ENCODE results near the gene MYO18A.

The MYO18A gene

DNA sequence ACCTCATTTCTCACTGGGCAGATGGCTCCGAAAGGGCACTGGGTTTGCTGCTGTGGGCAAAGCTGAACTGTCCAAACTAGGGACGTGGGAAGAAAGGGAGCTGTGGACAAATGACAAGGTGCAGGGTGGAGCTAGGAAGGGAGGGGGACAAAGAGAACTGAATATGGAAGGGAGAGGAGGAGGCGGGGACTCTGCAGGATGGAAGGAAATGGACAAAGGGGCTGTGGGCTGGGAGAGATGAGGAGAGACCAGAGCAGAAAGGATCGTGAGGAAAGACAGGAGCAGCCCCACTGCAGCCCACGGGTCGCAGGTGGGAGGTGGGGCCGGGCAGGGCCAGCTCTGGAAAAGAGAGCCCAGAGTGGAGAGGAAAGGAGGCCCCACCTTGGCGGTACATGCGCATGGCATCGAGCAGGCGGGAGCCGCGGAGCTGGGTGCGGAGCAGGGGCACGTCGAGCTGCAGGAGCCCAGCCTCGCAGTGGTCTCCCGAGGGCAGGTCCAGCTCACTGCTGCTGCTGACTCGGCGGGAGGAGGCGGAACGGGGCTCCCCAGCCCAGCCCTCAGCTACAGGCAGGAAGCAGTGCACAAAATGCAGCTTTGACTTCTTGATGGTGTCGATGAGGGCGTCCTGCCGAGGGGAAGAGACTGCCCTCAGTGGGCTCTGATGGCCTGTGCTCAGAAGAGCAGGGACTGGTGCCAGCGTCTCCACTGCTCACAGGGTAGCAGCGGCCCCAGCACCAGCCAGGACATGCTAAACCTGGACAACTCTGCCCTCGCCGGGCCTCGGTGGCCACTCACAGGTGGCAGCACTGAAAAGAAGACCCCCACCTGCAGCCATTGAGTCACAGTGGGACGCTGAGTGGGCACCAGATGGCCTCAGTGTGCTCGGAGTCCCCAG is 70.5 kb downstream of the MYO18A start:
- no peak for TF ChIP-seq ZNF274 (IDR thresholded peaks at IDR 0.05; ENCODE audit: low read depth, low read length)
- no peak overlapping the region for H3K4me3 ChIP-seq (ENCODE audit: low read length)

DNA sequence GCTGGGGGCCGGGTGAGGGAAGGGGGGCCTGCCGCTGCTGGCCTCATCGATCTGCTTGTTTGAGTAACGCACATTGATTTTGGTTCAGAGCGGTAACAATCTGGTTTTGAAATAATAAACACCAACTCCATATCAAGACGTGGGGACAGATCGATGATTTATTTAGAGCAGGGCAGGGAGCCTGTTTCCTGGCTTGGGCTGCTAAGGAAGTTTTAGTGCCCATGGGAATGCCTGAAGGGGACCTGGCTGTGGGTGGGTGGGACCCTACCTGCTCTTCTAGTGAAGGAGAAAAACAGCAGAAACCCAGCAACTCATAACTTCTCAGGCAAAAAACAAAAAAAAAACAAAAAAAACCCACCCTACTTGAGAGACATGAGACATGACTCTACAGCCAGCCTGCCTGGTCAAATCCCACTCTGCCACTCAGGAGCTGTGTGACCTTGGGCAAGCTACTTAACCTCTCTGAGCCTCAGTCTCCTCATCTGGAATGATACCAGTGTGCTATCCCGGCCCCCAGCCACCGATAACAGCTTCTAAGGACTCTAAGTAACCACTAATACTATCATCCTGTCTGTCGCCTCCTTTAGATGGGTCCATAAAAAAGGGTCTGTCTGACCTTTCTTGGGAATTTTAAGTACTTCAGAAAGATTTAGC is 71.2 kb downstream of the MYO18A start:
- TF ChIP-seq ZNF274 (IDR thresholded peaks at IDR 0.05; ENCODE audit: low read depth, low read length) = no peak

DNA sequence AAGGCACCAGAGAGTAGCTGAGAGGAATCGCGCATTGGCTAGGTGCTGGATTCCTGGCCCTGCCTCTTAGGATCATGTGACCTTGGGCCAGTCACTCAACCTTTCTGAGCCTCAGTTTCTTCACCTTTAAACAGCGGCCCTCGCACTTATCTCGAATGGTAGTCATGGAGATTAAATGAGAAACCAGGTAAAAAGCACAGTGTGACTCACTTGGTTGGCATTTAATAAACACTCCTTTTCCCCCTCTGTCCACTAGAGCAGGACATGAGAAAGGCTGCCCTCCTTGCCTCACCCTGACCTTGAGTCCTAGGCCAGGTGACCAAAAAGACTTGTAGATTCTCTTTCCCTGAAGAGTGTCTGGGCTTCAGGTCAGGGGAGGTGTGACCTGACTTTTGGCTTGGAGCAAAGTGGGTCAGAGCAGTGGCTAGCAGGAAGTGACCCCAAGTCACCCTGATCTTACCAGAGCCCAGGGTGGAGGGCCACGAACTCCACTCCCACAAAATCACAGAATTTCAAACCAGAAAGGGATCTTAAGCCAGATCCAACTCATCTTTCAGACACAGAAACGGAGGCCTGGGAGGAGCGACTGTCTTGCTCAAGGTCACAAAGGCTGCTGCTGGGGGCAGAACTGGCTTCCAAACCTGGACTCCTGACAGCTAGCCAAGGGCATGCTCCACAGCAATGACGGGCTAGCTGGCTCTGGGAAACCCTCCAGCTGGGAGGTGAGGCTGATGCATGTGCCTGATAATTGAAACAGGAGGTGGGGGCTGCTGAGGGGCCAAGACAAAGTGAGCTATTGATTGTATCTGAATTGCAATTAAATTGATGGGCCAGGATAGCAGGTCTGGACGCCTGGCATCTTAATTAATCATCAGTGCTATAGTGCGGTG is 72.0 kb downstream of the MYO18A start:
- TF ChIP-seq ZNF274 (IDR thresholded peaks at IDR 0.05; ENCODE audit: low read depth, low read length) = no peak
- H3K4me3 ChIP-seq (ENCODE audit: low read length) = no peak overlapping the region

More for the DNA sequence above, 71.2 kb downstream of the MYO18A start:
- no peak overlapping the region for H3K4me3 ChIP-seq (ENCODE audit: low read length)

DNA sequence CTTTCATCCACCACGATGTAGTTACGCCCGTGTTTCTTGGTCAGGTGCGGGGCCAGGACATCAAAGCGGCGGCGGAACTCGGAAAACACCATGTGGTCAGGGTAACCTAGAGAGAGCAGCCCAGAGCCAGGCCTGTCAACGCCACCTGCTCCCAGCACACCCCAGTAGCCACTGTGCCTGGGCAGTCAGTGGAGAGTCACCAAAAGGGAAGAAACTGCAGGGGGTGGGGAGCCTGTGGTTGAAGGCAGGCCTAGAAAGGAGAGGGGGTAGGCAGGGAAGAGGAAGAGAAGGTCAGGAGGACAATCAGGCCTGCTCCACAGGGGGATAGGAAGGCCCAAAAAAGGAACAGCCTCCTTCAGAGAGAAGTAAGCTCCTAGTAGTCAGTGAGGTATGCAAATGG is 73.1 kb downstream of the MYO18A start:
- no peak overlapping the region for H3K4me3 ChIP-seq (ENCODE audit: low read length)
- no peak for TF ChIP-seq ZNF274 (IDR thresholded peaks at IDR 0.05; ENCODE audit: low read depth, low read length)

DNA sequence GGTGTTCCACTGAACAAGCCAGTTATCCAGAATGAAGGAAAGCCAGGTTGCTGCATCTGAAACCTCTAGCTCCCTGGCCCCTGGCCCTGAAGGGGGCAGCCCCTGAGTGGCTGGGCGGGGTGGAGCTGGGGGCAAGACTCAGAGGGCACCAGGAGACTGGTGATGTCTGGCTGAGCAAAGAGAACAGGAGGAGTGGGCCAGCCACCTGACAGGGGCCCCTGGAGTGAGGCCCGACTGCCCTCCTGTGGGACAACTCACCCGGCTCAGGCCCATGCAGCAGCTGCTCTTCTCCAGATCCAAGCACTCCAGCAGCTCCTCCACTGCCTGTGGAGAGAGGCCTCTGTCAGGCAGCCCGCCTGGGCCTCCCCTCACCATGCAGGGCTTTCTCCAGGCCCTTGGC is 76.9 kb downstream of the MYO18A start:
- TF ChIP-seq ZNF274 (IDR thresholded peaks at IDR 0.05; ENCODE audit: low read depth, low read length) = no peak
- no peak overlapping the region for H3K4me3 ChIP-seq (ENCODE audit: low read length)

DNA sequence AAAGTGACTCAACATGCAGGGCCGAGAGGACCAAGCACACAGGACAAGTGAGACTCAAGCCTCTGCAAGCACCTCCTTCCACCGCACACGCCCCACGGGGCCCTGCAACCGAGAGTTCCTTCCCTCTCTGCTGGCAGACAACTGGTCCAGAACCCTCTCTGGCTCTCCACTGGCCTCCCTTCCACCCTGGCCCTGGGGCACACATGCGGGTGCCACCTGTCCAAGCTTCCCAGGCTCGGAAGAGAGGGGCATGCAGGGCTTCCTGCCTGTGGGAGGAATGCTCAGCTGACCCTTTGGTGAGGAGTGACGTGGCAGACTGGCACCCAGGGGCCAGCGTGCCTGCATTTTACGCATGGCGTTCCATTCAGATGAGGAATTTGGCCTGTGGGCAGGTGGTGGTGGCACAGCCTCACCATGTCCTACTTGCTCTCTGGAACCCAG is 77.4 kb downstream of the MYO18A start:
- no peak for TF ChIP-seq ZNF274 (IDR thresholded peaks at IDR 0.05; ENCODE audit: low read depth, low read length)
- no peak overlapping the region for H3K4me3 ChIP-seq (ENCODE audit: low read length)

DNA sequence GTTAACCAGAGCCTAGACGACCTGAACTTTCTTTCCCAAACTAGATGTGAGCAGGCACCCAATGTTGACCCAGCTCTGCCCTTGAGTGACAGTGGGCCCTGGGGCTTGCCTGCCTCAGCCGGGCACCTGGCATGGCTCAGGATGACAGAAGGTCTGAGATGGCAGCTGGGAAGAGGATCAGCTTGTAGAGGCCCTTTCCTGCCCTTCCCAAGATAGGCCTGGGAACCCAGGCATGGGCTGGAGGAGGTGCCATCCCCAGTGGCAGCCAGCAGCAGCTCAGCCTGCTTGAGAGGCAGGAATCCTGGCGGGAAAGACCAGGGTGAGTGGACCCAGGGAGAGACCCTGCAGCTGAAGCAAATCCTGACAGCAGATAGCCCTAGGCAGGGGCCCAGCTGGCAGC is 78.2 kb downstream of the MYO18A start:
- no peak for TF ChIP-seq ZNF274 (IDR thresholded peaks at IDR 0.05; ENCODE audit: low read depth, low read length)
- no peak overlapping the region for H3K4me3 ChIP-seq (ENCODE audit: low read length)

DNA sequence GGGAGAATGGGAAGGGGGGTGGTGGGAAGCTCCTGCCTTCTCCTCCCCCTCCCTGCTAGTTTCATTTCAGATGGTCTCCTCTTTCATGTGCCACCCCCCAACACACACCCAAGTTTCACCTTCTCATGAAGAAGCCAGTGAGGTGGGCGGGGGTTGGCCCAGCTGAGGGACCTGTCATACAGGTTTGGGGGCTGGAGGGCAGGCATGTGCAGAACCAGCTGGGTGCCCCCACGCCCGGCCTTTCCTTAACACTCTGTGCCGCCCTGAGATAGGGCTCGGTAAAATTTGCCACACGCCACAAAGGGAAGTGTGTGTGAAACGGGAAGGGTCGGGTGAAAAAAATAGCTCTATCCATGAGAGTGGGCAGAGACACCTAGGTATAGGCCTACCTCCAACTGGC is 79.9 kb downstream of the MYO18A start:
- no peak for TF ChIP-seq ZNF274 (IDR thresholded peaks at IDR 0.05; ENCODE audit: low read depth, low read length)
- no peak overlapping the region for H3K4me3 ChIP-seq (ENCODE audit: low read length)

DNA sequence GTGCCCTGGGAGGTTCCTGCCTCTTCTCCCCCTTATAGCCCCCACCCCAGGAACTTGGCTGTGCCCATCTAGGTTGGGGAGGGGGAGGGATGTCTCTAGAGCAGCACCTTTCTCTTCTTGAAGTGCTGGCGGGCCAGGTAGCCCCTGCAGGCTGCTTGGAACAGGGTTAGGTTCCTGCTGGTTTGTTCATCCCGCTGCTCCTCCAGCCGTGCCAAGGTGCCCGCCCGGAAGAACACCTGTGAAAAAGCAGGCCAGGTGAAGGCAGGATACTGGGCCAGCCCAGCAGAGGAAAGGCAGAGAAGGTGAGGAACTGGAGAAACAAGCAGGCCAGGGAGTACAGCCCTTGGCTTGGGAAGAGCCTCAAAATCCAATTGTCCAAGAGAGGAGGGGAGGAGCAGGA is 80.7 kb downstream of the MYO18A start:
- no peak overlapping the region for H3K4me3 ChIP-seq (ENCODE audit: low read length)
- no peak for TF ChIP-seq ZNF274 (IDR thresholded peaks at IDR 0.05; ENCODE audit: low read depth, low read length)

DNA sequence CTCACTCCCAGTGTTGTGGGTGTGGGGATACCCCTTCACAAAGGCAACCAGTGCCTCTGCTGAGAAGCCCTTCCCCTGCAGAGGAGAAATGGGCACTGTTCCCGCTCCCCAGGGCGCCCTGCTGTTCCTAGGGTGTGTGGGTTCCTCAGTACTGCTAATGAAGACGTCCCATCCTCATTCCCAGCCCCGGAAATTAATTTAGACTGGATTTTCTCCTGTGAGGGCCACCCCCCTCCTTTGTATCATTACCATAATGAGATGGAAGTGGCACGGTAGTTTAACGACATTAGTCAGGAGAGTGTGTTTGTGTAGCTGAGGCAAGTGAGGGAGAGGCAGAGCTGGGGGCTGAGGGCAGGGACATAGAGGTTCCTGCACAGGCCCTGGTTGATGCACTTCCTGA is 84.1 kb downstream of the MYO18A start:
- no peak for TF ChIP-seq ZNF274 (IDR thresholded peaks at IDR 0.05; ENCODE audit: low read depth, low read length)
- H3K4me3 ChIP-seq (ENCODE audit: low read length) = no peak overlapping the region

DNA sequence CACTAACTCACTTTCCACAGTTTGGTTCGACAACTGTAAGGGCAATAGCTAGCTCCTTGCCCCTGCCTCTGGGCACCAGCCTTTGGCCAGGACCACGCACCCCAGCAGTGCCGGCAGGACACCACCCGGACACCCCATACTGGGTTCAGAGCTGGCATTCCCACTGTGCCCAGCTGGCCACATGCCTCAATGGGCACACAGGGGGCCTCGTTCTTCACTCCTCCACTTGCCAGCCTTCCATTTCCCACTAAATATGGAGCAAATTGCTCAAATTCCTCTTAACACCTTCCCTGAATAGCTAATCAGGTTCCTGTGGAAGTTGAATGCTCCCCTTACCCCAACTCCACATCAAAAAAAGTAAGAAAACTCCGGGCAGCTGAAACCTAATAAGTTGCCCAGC is 84.8 kb downstream of the MYO18A start:
- TF ChIP-seq ZNF274 (IDR thresholded peaks at IDR 0.05; ENCODE audit: low read depth, low read length) = no peak
- H3K4me3 ChIP-seq (ENCODE audit: low read length) = no peak overlapping the region

DNA sequence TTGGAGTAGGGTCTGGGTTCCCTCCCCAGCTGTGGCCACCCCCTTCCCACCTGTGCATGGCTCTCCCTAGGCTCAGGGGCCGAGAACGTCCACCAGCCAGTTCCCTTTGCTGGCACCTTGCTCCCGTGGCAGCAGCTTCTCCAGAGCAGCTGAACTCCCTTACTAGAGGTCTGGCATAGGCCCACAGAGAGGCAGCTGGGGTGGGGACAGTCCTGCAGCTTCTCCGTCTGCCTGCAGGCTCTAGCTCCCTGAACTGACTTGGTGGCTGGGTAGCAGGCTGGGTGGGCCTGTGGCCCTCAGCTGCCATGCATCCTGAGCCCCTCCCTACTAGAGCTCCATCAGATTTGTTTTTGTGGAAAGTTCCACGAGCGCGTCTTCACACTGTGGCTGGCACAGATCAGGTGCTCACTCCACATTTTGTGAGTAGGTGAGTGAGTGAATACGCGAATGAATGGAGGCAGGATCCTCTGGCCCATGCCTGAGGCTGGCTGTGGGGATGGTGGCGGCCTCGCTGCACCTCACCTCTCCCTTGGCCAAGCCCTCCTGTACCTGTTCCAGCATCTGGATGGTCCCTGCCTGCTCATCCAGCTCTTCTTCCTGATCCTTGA is 86.0 kb downstream of the MYO18A start:
- no peak overlapping the region for H3K4me3 ChIP-seq (ENCODE audit: low read length)
- TF ChIP-seq ZNF274 (IDR thresholded peaks at IDR 0.05; ENCODE audit: low read depth, low read length) = no peak

DNA sequence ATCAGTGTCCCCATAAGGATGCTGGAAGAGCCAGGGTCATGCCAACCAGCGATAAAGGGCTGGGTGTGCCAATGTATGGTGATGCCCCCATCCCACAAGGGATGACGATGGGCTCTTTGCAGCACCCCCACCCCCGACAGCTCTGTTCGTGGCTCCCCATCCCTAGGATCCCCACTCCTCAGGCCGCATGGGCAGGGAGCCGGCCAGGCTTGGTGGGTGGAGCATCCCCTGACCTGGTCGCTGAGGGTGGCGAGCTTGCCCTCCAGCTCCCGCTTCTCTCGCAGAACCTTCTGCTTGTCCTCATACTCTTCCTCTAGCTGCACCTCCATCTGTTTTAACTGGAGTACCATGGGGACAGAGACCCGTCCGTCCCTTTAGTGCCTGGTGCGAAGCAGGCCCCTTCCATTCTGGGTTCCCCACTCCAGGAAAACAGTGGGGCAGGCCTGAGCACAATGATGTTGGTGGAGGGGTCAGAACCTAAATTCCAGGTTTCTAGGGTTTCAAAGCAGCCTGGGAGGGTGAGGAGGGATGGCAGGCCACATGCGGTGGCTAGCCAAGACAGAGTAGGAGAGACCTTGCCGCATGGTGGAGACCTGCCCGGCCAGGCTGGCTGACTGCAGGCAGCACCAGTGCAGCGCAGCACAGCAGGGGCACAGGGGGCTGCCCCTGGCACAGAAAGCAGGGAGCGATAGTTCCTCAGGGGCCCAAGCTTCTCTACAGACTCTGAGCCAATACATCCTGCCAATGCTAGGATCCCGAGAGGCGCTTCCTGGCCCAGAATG is 86.9 kb downstream of the MYO18A start:
- TF ChIP-seq ZNF274 (IDR thresholded peaks at IDR 0.05; ENCODE audit: low read depth, low read length) = no peak
- no peak overlapping the region for H3K4me3 ChIP-seq (ENCODE audit: low read length)

Measured in GM08714 (cell line).